ENCODE data around the gene MED25.

Gene MED25

GRCh38 chr19:49799798-49800376, 18.2 kb upstream of the MED25 start:
- DNase-seq, result no peak

GRCh38 chr19:49800771-49801170, 17.3 kb upstream of the MED25 start:
- no peak for DNase-seq

- no peak for DNase-seq
Measured at GRCh38 chr19:49801401-49801888, 16.6 kb upstream of the MED25 start.

GRCh38 chr19:49801966-49802661, 16.0 kb upstream of the MED25 start:
- DNase-seq, result no peak

- DNase-seq, result no peak
Measured at GRCh38 chr19:49802836-49803528, 15.1 kb upstream of the MED25 start.

- no peak for DNase-seq
Measured at GRCh38 chr19:49803529-49803856, 14.6 kb upstream of the MED25 start.

- no peak for DNase-seq
Measured at GRCh38 chr19:49805822-49806619, 12.1 kb upstream of the MED25 start.

- no peak for DNase-seq
Measured at GRCh38 chr19:49806620-49806959, 11.5 kb upstream of the MED25 start.

- no peak for DNase-seq
Measured at GRCh38 chr19:49807058-49807903, 10.8 kb upstream of the MED25 start.

GRCh38 chr19:49807904-49808675, 10.0 kb upstream of the MED25 start:
- no peak for DNase-seq

- DNase-seq, result peak; percentile 82
Measured at GRCh38 chr19:49808711-49809159, 9.4 kb upstream of the MED25 start.

GRCh38 chr19:49809160-49809940, 8.7 kb upstream of the MED25 start:
- DNase-seq, result peak; percentile 53

GRCh38 chr19:49809941-49810389, 8.1 kb upstream of the MED25 start:
- no peak for DNase-seq

GRCh38 chr19:49811328-49811727, 6.8 kb upstream of the MED25 start:
- DNase-seq, result no peak

- no peak for DNase-seq
Measured at GRCh38 chr19:49812452-49812996, 5.6 kb upstream of the MED25 start.

- DNase-seq, result peak; percentile 94
Measured at GRCh38 chr19:49812997-49813861, 4.9 kb upstream of the MED25 start, which contains the start of gene FUZ. Gene FUZ, minus strand, starts transcription at chr19:49813292. Its CDS starts 186 bp downstream, at chr19:49813106.

GRCh38 chr19:49814010-49814409, 4.1 kb upstream of the MED25 start:
- DNase-seq, result no peak

- DNase-seq, result no peak
Measured at GRCh38 chr19:49816590-49816989, 1.5 kb upstream of the MED25 start.

All from stimulated activated naive CD4-positive, alpha-beta T cell treated with Interleukin-2 at 50 U/mL for 16 hours (primary cell).